Measurements from ENCODE around the gene MTRF1L. TPM values are rescaled to one million over a fixed set of nuclear protein-coding genes. Genes with fewer than 3 reads are reported as not detected.

Gene MTRF1L, protein sequence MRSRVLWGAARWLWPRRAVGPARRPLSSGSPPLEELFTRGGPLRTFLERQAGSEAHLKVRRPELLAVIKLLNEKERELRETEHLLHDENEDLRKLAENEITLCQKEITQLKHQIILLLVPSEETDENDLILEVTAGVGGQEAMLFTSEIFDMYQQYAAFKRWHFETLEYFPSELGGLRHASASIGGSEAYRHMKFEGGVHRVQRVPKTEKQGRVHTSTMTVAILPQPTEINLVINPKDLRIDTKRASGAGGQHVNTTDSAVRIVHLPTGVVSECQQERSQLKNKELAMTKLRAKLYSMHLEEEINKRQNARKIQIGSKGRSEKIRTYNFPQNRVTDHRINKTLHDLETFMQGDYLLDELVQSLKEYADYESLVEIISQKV
- 10 to 100 TPM; 19.9 to 31.0 (median 26.3) TPM for polyA plus RNA-seq (ENCODE audit: insufficient read length in 3 of 3)
- long read RNA-seq, donor 1, partial matches to known transcripts, result 13 of 20 reads
- long read RNA-seq, donor 1, other reads (novel, unspliced or antisense), result 0 of 20 reads
- long read RNA-seq, donor 2, partial matches to known transcripts, result 6 of 15 reads
- long read RNA-seq, donor 2, other reads (novel, unspliced or antisense), result 0 of 15 reads
- long read RNA-seq, donor 3, partial matches to known transcripts, result 6 of 12 reads
- long read RNA-seq, donor 3, other reads (novel, unspliced or antisense), result 0 of 12 reads
- long read RNA-seq, donor 4, partial matches to known transcripts, result 0 of 10 reads
- long read RNA-seq, donor 4, other reads (novel, unspliced or antisense), result 0 of 10 reads
- long read RNA-seq, donor 5, partial matches to known transcripts, result 0 of 7 reads
- long read RNA-seq, donor 5, other reads (novel, unspliced or antisense), result 0 of 7 reads
- long read RNA-seq, donor 6, transcript MTRF1L-202 (6 exons, 3,539 nt), result major isoform, 6 of 36 reads
- long read RNA-seq, donor 6, partial matches to known transcripts, result 29 of 36 reads
- long read RNA-seq, donor 6, other reads (novel, unspliced or antisense), result 0 of 36 reads
- long read RNA-seq, donor 7, partial matches to known transcripts, result 0 of 11 reads
- long read RNA-seq, donor 7, other reads (novel, unspliced or antisense), result 0 of 11 reads
- long read RNA-seq, donor 8, partial matches to known transcripts, result 0 of 5 reads
- long read RNA-seq, donor 8, other reads (novel, unspliced or antisense), result 0 of 5 reads
- long read RNA-seq, donor 9, partial matches to known transcripts, result 5 of 18 reads
- long read RNA-seq, donor 9, other reads (novel, unspliced or antisense), result 0 of 18 reads
- long read RNA-seq, donor 10, partial matches to known transcripts, result 8 of 16 reads
- long read RNA-seq, donor 10, other reads (novel, unspliced or antisense), result 0 of 16 reads
- long read RNA-seq, donor 11, transcript MTRF1L-203 (7 exons, 3,676 nt), result major isoform, 5 of 10 reads
- long read RNA-seq, donor 11, partial matches to known transcripts, result 0 of 10 reads
- long read RNA-seq, donor 11, other reads (novel, unspliced or antisense), result 0 of 10 reads
- long read RNA-seq, donor 12, partial matches to known transcripts, result 59 of 71 reads
- long read RNA-seq, donor 12, other reads (novel, unspliced or antisense), result 0 of 71 reads
- long read RNA-seq, donor 13, partial matches to known transcripts, result 26 of 31 reads
- long read RNA-seq, donor 13, other reads (novel, unspliced or antisense), result 0 of 31 reads
- long read RNA-seq, donor 14, transcript MTRF1L-209 (2 exons, 447 nt), result major isoform, 7 of 19 reads
- long read RNA-seq, donor 14, partial matches to known transcripts, result 6 of 19 reads
- long read RNA-seq, donor 14, other reads (novel, unspliced or antisense), result 0 of 19 reads
- long read RNA-seq, donor 15, partial matches to known transcripts, result 0 of 9 reads
- long read RNA-seq, donor 15, other reads (novel, unspliced or antisense), result 0 of 9 reads
- long read RNA-seq, donor 16, partial matches to known transcripts, result 0 of 10 reads
- long read RNA-seq, donor 16, other reads (novel, unspliced or antisense), result 0 of 10 reads

DNA sequence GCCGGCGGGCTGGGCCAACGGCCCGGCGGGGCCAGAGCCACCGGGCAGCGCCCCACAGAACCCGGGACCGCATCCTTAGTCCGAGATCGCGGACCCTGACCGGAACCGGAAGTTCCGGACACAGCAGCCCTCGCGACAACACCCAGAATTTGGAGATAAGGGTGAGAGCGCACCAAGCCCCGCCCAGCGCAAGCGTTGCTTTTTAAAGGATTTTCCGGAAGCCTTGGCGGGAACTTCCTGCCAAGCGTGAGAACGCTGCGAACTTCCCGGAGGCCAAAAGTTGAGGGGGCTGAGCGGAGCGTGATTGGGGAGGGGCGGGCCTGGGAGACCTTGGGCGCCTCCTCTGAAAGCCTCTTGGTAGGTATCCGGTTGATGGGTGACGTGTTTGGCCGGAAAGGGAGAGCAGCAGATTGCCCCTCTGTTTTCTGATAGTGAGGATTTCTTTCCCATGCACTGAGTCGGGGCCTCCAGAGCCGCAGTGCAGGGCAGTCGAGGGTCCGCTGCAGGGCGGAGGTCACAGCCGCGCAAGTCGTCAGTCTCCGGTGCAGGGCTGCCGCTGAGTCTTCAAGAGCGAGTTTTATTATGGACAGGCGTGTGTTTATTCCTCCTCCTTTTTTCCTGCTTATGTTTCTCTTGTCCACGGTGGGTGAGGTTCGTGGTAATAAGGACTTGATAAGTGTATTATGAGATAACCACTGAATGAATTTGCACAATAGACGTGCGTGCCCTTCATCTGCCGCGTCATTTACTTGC is at the start of gene MTRF1L:
Gene MTRF1L (minus strand): TSS at position 97 of the 753 bp plus-strand sequence. CDS start 24 bp downstream, at position 73.
- peak; percentile 95 for DNase-seq

GRCh38 chr6:153051801-153052200 is 49.3 kb upstream of the MTRF1L start:
- no peak for DNase-seq

DNA sequence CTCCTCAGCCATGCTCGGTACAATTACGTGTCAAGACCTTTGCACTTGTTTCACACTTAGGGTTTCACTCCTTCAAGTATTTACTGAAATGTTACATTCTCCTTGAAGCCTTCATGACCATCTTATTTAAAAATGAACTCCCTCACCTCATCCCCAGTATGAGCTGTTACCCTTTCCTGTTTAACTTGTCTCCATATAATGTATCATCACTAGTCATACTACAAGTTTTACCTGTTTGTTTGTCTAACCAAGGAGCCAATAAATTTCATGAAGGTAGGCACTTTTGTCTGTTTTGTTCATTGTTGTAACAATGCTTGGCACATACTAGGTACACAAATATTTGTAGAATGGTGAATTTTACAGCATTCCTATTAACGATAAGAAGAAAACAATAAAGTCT is 46.1 kb upstream of the MTRF1L start:
- DNase-seq, result no peak

- no peak for DNase-seq
Observed at GRCh38 chr6:153047386-153047785, 44.9 kb upstream of the MTRF1L start.

- no peak for DNase-seq
Observed at GRCh38 chr6:153045271-153045670, 42.8 kb upstream of the MTRF1L start.

DNA sequence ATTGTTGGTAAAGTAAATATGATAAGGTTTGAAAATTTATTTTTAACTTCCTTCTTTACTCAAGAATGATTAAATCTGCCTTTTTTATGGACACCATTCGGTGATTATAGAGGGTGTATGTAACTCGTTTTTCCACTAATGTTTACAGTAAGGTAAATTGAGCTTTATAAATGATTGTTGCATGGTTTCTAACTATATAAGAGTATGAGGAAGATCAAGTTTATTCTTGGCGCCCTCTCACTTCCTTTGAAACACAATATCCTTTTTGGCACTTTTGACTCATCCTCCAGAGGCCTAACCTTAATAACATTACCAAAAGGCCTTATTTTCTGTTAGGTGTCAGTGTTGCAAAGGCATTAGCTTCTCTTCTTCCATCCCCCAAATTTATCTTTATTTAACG is 41.8 kb upstream of the MTRF1L start:
- DNase-seq, result no peak

- DNase-seq, result no peak
Observed at GRCh38 chr6:153043719-153044118, 41.2 kb upstream of the MTRF1L start.

DNA sequence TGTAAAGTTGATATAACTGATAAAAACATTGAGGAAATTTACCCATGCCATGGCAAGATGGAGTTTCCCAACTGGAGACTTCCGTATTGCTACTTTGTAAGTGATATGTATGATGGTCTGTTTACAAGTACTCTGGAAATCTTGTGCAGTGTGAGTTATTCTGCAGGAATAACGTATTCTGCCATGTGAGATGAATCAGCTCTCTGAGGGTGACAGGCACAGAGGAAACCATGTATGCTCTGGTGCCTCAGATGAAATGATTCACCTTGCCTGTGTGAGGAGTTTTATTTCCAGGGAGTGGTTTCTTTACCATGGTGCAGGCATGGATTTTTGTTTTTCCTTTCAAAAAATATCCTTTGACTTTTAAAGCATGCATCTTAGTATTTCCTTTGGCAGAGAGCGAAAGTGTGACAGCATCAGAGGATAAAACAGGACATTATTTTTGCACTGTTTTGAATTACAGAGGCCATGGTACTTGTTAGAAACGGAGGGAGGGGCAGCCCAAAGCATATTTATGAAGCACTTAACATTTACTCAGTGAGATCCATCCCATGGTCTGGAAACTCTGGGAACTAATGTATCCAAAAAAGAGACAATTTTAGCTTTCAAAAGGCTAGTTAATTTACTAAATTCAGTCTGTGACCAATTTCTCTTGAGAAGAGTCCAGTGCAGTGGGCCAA is 36.0 kb upstream of the MTRF1L start:
- DNase-seq, result no peak

DNA sequence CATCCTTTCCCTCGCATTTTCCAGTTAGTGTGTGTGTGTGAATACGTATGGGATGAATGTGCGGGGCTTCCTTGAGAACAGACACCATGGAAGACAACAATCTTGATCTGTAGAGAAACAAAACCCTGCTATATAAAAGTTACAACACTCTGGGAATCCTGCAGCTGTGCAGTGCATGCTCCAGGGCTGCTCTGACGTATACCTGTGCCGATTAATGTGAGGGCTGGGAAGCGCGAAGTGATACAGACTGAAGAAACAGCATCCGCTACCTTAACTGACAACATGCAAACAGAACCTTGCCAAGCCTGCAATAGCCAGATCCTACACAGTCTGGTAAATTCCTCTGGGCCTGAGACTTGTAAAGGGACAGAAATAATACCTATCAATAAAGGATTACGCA is 31.6 kb upstream of the MTRF1L start:
- no peak for DNase-seq

DNA sequence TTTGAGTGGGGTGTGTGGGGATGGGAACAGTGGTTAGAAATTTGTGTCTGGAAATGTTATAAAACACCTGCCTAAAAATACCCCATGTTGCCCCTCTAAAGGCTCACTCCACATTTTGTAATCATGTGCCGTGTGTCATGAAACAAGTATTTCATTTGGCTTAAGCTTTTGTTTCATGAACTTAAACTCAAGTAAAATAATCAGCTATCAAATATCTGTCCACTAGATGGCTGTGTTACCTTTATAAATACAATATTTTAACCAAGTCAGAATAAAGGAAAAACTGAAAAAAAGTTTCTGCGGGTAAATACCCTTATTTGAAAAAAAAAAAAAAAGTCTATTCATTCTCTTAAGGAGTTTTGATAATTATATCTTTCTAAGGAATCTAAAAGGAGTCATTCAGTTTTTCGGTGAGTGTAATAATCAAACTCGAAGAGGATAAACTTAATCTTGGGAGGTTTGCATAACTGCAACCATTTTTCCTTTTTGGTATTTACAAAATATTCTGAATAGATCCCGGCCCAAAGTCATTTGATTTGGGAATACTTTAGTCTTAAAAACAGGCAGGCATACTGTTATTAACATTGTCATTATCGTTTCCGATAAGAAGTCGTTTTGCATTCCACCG is 29.9 kb upstream of the MTRF1L start:
- no peak for DNase-seq

GRCh38 chr6:153031335-153031955 is 28.9 kb upstream of the MTRF1L start:
- DNase-seq, result no peak

DNA sequence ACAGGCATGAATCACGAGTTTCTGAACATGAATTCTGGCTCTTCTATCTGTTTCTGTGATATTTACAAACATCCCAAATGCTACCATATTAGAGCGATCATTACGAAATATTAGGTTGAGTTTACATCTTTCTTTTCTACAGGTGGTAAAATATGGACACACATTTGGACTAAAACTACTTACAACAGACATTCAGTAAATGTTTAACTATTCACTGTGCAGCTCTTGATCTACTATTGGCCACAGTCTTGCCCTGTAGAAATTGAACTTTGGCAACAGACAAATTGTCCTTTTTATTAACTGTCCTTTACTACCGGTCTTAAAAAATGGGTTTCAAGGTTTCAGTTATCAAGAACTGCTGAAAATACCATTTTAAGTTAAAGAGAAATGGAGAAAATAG is 26.5 kb upstream of the MTRF1L start:
- no peak for DNase-seq

DNA sequence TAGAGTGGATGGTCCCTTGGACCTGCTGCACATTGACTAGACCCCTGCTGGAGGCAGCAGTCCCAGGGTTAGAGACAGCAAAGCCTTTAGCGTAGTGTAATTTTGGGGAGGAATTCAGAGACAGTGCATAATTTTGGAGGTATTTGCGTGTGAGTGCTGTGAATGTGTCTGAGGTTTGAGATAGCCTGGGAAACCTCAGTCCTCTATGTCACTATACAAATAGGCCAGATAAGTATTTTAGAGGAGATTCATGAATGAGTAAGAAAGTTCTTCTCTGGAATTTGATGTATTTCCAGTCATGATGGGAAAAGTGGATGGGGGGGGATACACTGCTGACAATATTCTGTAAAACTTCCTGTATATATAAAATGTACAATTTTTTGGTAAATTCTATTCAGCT is 25.8 kb upstream of the MTRF1L start:
- no peak for DNase-seq

DNA sequence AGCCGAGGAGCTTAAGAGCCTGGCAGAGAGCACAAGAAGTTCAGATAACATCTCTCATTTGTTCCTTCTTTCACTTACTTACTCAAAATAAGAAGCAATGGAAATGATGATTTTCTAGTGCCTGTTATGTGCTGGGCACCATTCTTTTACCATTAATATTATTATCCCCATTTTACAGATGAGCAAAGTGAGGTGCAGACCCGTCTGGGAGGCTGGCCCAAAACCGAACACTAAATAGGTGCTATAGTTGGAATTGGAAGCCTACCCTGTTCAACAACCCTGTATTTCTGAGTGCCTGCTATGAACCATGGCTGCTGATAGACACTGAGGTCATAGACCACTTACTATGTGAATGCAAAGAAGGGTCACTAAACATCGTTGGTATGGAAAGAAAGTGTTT is 25.0 kb upstream of the MTRF1L start:
- no peak for DNase-seq

DNA sequence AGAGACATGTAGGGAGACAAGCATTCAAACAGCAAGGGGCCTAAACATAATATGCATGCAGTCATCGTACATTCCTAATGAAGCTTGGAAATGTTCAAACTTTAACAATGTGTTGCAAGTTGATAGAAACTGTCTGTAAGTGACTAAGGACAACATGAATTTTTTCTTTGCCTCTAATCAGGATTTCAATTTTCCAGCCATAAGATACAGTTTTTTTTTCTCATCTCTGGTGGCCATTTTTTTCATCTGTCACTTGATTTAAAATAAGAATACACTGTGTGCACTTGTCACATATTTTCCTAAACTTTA is 22.2 kb upstream of the MTRF1L start:
- no peak for DNase-seq

GRCh38 chr6:153023977-153024708 is 21.6 kb upstream of the MTRF1L start:
- peak; percentile 42 for DNase-seq

GRCh38 chr6:153018355-153018754 is 15.8 kb upstream of the MTRF1L start:
- DNase-seq, result no peak

- DNase-seq, result no peak
Observed at GRCh38 chr6:153016846-153017245, 14.3 kb upstream of the MTRF1L start.
